ENCODE measurements around the gene RYR2. TPM values are rescaled to one million over a fixed set of nuclear protein-coding genes. Genes with fewer than 3 reads are reported as not detected.

Gene RYR2
- total and polyA plus RNA-seq, 2 of the 8 experiments (the other 6 are each of a cell fraction or from before 2014, with no cell fraction given) = 1.3 to 4.4 TPM

DNA sequence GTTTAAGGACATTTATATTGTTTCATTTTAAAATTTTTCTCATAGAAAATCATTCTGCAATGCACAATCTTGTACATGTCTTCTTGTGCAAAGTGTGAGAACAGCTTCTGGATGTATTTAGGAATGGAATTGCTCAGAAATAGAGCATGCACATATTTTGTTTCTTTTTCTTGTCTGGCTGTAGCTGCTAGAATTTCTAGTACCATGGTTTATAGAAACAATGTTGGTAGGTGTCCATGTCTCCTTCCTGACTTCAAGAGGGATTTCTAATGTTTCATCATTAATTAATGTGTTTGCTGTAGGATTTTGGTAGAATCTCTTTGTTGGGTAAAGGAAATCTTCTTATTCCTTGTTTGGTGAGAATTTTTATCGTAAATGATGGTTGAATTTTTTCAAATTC is 99.0 kb downstream of the RYR2 start:
- no peak for FAIRE-seq
- Histone ChIP-seq H2BK12ac (ENCODE audit: low read depth, low read length) (no peak overlapping the region), H3K27ac (ENCODE audit: low read depth, low read length) (no peak overlapping the region)
- TF ChIP-seq SP4 (IDR thresholded peaks at IDR 0.05; ENCODE audit: low read length) (no peak), MAX (IDR thresholded peaks at IDR 0.05) (no peak), EZH2 (IDR thresholded peaks at IDR 0.05; ENCODE audit: low read depth, low read length, severe bottlenecking) (no peak), RBBP5 (IDR thresholded peaks at IDR 0.05; ENCODE audit: borderline replicate concordance, low read depth, low read length) (no peak), CEBPB (IDR thresholded peaks at IDR 0.05; ENCODE audit: low read depth, low read length) (no peak), POLR2AphosphoS5 (IDR thresholded peaks at IDR 0.05; ENCODE audit: low read depth, low read length) (no peak), CHD1 (IDR thresholded peaks at IDR 0.05; ENCODE audit: low read depth, low read length) (no peak), RFX5 (IDR thresholded peaks at IDR 0.05; ENCODE audit: borderline replicate concordance, low read depth, low read length) (no peak), RXRA (IDR thresholded peaks at IDR 0.05; ENCODE audit: insufficient read depth, low read depth, low read length) (no peak), TAF1 (IDR thresholded peaks at IDR 0.05; ENCODE audit: low read depth, low read length) (no peak), TBP (IDR thresholded peaks at IDR 0.05; ENCODE audit: low read depth, low read length) (no peak), SUZ12 (IDR thresholded peaks at IDR 0.05; ENCODE audit: low read length) (no peak), HDAC6 (IDR thresholded peaks at IDR 0.05; ENCODE audit: low read depth, low read length) (no peak)
- TF ChIP-seq, protein P1, sequence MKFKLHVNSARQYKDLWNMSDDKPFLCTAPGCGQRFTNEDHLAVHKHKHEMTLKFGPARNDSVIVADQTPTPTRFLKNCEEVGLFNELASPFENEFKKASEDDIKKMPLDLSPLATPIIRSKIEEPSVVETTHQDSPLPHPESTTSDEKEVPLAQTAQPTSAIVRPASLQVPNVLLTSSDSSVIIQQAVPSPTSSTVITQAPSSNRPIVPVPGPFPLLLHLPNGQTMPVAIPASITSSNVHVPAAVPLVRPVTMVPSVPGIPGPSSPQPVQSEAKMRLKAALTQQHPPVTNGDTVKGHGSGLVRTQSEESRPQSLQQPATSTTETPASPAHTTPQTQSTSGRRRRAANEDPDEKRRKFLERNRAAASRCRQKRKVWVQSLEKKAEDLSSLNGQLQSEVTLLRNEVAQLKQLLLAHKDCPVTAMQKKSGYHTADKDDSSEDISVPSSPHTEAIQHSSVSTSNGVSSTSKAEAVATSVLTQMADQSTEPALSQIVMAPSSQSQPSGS (IDR thresholded peaks at IDR 0.05; ENCODE audit: low read length) = no peak

More for the DNA sequence above, 99.0 kb downstream of the RYR2 start:
- no peak overlapping the region for H4K91ac ChIP-seq (replicated peaks; ENCODE audit: insufficient read length, low read length)
- peaks cover 0 to 4% (median 3%) of the 10 kb centered on the region in 4 experiments; a peak in 4 of 7 replicates for H3K4me1 ChIP-seq (replicated peaks in 1 of 4; ENCODE audit: control insufficient read depth in 3 of 4, insufficient read depth in 4 of 4, low read length in 3 of 4)
- ChIA-PET CTCF (ENCODE audit: partially characterized antibody) (interaction anchor here (2.6 kb wide), 1 partner anchor 17 kb away, joined by 5 read pairs; no protein-coding TSS in a partner anchor), POLR2A (ENCODE audit: partially characterized antibody) (no interaction called here)
- no peaks in the 10 kb centered on the region for H3K27me3 ChIP-seq (replicated peaks in 1 of 4; ENCODE audit: control insufficient read depth in 3 of 4, extremely low read depth in 1 of 4, insufficient read depth in 3 of 4, low read length in 3 of 4)
- no peak overlapping the region for H3K14ac ChIP-seq (ENCODE audit: insufficient read length)
- DNase-seq (ENCODE audit: low read depth in 1 of 2, low spot score in 2 of 2) = no peak
- no peak overlapping the region for H2AFZ ChIP-seq (ENCODE audit: low read length)
- no peak overlapping the region for H3K56ac ChIP-seq (replicated peaks; ENCODE audit: insufficient read length, low read depth, low read length)
- no peak overlapping the region for H3K18ac ChIP-seq (ENCODE audit: extremely low read depth, low read length)
- H4K8ac ChIP-seq (ENCODE audit: extremely low read depth, insufficient read depth, low read length) = no peak overlapping the region
- no peaks in the 10 kb centered on the region for H3K79me1 ChIP-seq (ENCODE audit: low read depth, low read length)
- no peak overlapping the region for H3K4ac ChIP-seq (replicated peaks; ENCODE audit: insufficient read length, low read depth, low read length)
- H3K23me2 ChIP-seq (ENCODE audit: low read depth, low read length) = no peaks in the 10 kb centered on the region
- H2AK5ac ChIP-seq (ENCODE audit: low read depth, low read length) = no peak overlapping the region
- no peak overlapping the region for H2BK120ac ChIP-seq (replicated peaks; ENCODE audit: low read depth, low read length)
- H3K9me3 ChIP-seq (ENCODE audit: insufficient read depth in 2 of 2, low read depth in 1 of 2, low read length in 1 of 2) = no peaks in the 10 kb centered on the region
- no peaks in the 10 kb centered on the region for H4K20me1 ChIP-seq (replicated peaks in 1 of 2; ENCODE audit: control insufficient read depth in 1 of 2, insufficient read depth in 2 of 2, low read length in 2 of 2)
- H3K4me2 ChIP-seq (ENCODE audit: insufficient read depth in 1 of 2, low read depth in 2 of 2, low read length in 2 of 2) = no peak overlapping the region
- H3K9ac ChIP-seq (replicated peaks in 1 of 4; ENCODE audit: extremely low read depth in 1 of 4, low read depth in 3 of 4, low read length in 3 of 4) = no peak overlapping the region
- no peak overlapping the region for H2BK5ac ChIP-seq (ENCODE audit: low read depth, low read length)
- no peaks in the 10 kb centered on the region for H3K79me2 ChIP-seq (ENCODE audit: control insufficient read depth in 1 of 2, insufficient read depth in 2 of 2, low read length in 2 of 2)
- no peak overlapping the region for H4K5ac ChIP-seq (ENCODE audit: insufficient read length, low read depth, low read length)
- H3K36me3 ChIP-seq (ENCODE audit: control insufficient read depth in 2 of 4, insufficient read depth in 4 of 4, low read length in 3 of 4) = no peaks in the 10 kb centered on the region
- WGBS, 2 experiments (ENCODE audit: extremely low coverage in 1 of 2, insufficient coverage in 1 of 2, insufficient read length in 1 of 2, insufficient replicate concordance in 2 of 2, low coverage in 1 of 2, low lambda C conversion rate in 2 of 2, missing lambda C conversion rate in 1 of 2) = 83% methylated on average over 1 of the region's 1 CpG; no CpG with 5 or more reads in 1 of the 2 experiments
- H3K23ac ChIP-seq (ENCODE audit: insufficient read length) = no peak overlapping the region
- no peak overlapping the region for H2BK15ac ChIP-seq (ENCODE audit: low read length)
- no peak overlapping the region for H3K4me3 ChIP-seq (ENCODE audit: extremely low read depth in 1 of 4, insufficient read depth in 2 of 4, low read depth in 3 of 4, low read length in 4 of 4)
- H2BK20ac ChIP-seq (ENCODE audit: low read length) = no peak overlapping the region
